SIG-M5 treated with dmso at 0.1 percent for 504 hours (cell line): Measurements from ENCODE around the gene RECQL5.

ENCODE experiments used
- DNase-seq: peaks from one replicate; lab custom pipeline; 2025; ENCODE audit not compliant: unreplicated experiment; lab: John Stamatoyannopoulos, UW

Gene RECQL5

GRCh38 chr17:75619506-75620431, 47.2 kb downstream of the RECQL5 start:
- DNase-seq, result peak; percentile 39

GRCh38 chr17:75617675-75618074, 49.3 kb downstream of the RECQL5 start:
- DNase-seq, result no peak

GRCh38 chr17:75617218-75617617, 49.7 kb downstream of the RECQL5 start:
- DNase-seq, result no peak

GRCh38 chr17:75616521-75617122, 50.3 kb downstream of the RECQL5 start:
- DNase-seq, result no peak

DNA sequence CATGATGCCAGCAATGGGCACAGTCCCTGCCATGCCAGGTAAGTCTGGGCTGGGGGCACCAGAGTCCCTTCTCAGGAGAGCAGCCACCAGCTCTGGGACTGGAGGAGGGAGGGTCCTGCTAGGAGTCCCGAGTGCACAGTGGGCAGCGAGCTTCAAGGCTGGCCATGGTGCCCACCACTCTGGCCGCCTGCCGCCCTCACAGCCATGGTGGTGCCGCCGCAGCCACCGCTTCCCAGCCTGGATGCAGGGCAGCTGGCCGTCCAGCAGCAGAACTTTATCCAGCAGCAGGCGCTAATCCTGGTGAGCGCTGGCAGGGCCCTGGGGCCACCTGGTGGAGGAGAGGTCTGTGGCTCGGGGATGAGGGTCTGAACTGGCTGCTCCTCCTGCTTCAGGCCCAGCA, 51.7 kb downstream of the RECQL5 start:
- no peak for DNase-seq

- no peak for DNase-seq
Measured at GRCh38 chr17:75614556-75615270, 52.2 kb downstream of the RECQL5 start.

GRCh38 chr17:75614006-75614405, 52.9 kb downstream of the RECQL5 start:
- DNase-seq, result no peak

GRCh38 chr17:75612906-75613626, 53.9 kb downstream of the RECQL5 start:
- no peak for DNase-seq

- DNase-seq, result peak; percentile 12
Measured at GRCh38 chr17:75611851-75612429, 55.0 kb downstream of the RECQL5 start.

DNA sequence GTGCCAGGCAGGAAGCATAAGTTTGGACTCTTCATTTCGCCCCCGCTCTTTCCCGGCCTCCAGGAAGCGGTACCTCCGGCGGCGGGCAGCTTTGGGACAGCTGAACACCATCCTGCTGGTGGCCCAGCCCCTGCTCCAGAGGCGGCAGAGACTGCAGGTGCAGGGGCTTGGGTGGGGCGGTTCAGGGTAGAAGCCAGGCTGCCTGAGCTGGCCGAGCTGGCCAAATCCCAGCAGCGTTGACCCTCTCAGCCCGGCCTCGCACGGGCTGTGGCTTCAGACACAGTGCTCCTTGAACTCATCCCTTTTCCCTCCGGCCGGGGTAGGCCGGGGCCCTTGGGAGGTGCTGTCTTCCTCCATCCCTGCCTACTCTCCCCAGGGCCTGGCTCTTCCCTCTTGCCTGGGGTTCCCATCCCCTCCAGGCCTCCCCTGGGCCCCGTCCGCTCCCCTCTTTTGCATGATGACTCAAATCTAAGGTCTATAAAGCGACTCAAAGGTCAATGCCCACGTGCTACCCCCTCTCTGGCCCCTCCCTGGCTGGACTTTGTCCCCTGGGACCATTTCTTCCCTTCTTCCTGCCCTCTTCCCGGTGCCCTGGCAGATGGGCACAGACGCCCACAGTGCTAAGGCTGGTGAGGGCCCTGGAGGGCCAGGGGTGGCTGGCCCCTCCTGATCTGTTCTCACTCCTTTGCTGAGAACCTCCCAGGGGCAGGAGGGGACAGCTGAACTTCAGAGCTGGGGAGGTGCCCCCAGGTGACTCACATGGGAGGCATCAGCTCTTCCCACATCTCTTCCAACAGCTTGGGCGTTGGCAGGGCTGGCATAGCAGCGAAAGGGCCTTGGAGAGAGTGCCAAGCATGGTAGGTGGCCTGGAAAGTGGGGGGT, 56.6 kb downstream of the RECQL5 start:
- no peak for DNase-seq

DNA sequence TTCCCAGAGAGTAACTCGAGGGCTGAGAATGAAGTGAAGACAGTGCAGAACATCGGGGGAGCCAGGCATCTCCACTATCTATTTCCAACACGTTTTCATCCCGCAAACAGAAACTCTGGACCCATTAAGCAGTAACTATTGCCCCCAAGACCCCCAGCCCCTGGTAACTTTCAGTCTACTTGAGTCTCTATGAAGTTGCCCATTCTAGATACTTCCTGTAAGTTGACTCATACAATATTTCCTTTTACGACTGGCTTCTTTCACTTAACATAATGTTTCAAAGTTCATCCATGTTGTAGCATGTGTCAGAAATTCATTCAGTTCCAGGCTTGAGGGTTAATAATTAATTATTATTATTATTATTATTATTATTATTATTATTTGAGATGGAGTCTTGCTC, 59.9 kb downstream of the RECQL5 start:
- DNase-seq, result no peak

GRCh38 chr17:75605790-75606189, 61.2 kb downstream of the RECQL5 start:
- no peak for DNase-seq

- DNase-seq, result no peak
Measured at GRCh38 chr17:75604034-75604695, 62.8 kb downstream of the RECQL5 start.

DNA sequence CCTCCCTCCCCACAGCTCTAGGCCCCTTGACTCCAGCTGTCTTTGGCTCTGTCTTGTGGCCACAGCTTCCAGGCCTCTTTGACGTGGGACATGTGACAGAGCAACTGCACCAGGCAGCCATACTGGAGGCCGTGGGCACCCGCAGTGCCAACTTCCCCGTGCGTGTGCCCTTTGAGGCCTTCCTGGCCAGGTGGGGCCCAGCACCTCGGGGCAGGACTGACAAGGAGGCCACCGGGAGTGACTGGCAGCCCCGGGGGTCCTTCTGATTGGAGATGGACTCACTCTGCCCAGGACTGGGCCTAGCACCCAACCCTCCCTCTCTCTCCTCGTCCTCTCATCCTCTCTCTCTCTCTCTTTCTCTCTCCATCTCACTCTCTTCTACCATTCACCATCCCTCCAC, 63.8 kb downstream of the RECQL5 start:
- DNase-seq, result no peak

- no peak for DNase-seq
Measured at GRCh38 chr17:75602644-75603043, 64.3 kb downstream of the RECQL5 start.

- DNase-seq, result peak; percentile 70
Measured at GRCh38 chr17:75601057-75601987, 65.6 kb downstream of the RECQL5 start.

DNA sequence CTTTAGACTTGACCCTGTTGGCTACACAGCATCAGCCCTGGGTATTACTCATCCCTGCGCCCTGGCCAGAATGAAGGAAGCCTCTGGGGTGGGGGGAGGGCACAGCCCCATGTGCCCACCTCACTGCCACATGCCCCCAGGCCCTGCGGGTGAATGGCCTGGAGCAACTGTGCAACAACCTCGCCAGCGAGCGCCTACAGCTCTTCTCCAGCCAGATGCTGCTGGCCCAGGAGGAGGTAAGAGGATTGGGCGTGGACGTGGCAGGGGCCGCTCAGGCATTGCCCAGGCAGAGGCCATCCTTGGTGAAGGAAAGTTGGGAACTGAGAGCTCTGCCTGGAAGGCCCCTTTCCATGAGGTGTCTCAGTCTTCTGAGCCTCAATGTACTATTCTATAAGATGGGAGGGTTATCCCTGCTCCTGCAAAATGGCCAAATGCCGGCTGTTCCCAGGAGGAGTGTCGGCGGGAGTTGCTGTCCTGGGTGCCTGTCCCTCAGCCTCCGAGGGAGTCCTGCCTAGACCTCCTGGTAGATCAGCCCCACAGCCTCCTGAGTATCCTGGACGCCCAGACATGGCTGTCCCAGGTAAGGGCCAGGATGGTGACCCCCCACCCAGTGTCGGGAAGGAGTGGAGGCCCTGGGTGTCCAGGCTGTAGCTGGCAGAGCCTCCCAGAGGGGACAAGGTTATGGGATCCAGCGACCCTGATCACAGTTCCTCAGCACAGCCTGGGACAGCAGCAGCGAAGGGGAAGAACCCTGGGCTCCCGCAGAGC, 70.5 kb downstream of the RECQL5 start:
- DNase-seq, result no peak
